Chondrocyte (in vitro differentiated cells): ENCODE measurements around the gene ARX. TPM values are rescaled to one million over a fixed set of nuclear protein-coding genes. Genes with fewer than 3 reads are reported as not detected.

Source experiments
- DNase-seq: peaks from one replicate; pipeline ENCODE4 v3.0.0; 2021; ENCODE audit warnings: mixed read lengths, low spot score
- H3K27ac Mint-ChIP-seq: one replicate; pipeline ENCODE4 v1.8.0; 2021; ENCODE audit warnings: mild to moderate bottlenecking, moderate library complexity, mixed read lengths; ENCODE audit not compliant: unreplicated experiment
- H3K27me3 Mint-ChIP-seq: 2 replicates; pipeline ENCODE4 v1.8.0; 2021; ENCODE audit warnings: low read depth, mixed read lengths
- H3K36me3 Mint-ChIP-seq: 2 replicates; pipeline ENCODE4 v1.8.0; 2021; ENCODE audit warnings: low read depth, mixed read lengths
- H3K4me1 Mint-ChIP-seq: 2 replicates; pipeline ENCODE4 v1.8.0; 2021; ENCODE audit warnings: low read depth, mild to moderate bottlenecking, mixed read lengths
- H3K4me3 Mint-ChIP-seq: one replicate; pipeline ENCODE4 v1.8.0; 2021; ENCODE audit warnings: mild to moderate bottlenecking, moderate library complexity, mixed read lengths; ENCODE audit not compliant: unreplicated experiment
- H3K9me3 Mint-ChIP-seq: 2 replicates; pipeline ENCODE4 v1.8.0; 2021; ENCODE audit warnings: low read depth, mixed read lengths
- total RNA-seq: library from RNA; stranded (reverse); gene quantifications from 3 replicates; pipeline ENCODE4 v1.2.1, GENCODE V29; 2021
- TF ChIP-seq, protein P1 (sequence below): fragments of 200-600 bp; sonication (generic); IDR thresholded peaks from 2 replicates; pipeline ENCODE4 v1.5.0; 2021; ENCODE audit warnings: antibody characterized with exemption, mild to moderate bottlenecking, moderate library complexity

Gene ARX
- total RNA-seq, 1 donor from 2014 or later = not detected

DNA sequence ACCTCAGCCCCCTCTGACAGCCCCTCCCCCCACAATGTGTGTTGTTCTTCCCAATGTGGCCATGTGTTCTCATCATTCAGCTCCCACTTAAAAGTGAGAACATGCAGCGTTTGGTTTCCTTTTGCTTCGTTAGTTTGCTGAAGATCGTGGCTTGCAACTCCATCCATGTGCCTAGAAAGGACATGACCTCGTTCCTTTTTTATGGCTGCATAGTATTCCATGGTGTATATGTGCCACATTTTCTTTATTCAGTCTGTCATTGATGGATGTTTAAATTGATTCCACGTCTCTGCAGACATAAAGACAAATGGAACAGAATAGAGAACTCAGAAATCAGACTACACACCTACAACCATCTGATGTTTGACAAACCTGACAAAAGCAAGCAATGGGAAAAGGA, 46.0 kb downstream of the ARX start:
- H3K36me3 Mint-ChIP-seq = peaks cover 1% of the 10 kb centered on the region
- peaks cover 3% of the 10 kb centered on the region for H3K9me3 Mint-ChIP-seq
- no peaks in the 10 kb centered on the region for H3K27me3 Mint-ChIP-seq
- H3K27ac Mint-ChIP-seq = no peak overlapping the region
- TF ChIP-seq, protein P1, sequence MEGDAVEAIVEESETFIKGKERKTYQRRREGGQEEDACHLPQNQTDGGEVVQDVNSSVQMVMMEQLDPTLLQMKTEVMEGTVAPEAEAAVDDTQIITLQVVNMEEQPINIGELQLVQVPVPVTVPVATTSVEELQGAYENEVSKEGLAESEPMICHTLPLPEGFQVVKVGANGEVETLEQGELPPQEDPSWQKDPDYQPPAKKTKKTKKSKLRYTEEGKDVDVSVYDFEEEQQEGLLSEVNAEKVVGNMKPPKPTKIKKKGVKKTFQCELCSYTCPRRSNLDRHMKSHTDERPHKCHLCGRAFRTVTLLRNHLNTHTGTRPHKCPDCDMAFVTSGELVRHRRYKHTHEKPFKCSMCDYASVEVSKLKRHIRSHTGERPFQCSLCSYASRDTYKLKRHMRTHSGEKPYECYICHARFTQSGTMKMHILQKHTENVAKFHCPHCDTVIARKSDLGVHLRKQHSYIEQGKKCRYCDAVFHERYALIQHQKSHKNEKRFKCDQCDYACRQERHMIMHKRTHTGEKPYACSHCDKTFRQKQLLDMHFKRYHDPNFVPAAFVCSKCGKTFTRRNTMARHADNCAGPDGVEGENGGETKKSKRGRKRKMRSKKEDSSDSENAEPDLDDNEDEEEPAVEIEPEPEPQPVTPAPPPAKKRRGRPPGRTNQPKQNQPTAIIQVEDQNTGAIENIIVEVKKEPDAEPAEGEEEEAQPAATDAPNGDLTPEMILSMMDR = no peak
- DNase-seq = no peak
- H3K4me1 Mint-ChIP-seq = no peaks in the 10 kb centered on the region
- no peak overlapping the region for H3K4me3 Mint-ChIP-seq

DNA sequence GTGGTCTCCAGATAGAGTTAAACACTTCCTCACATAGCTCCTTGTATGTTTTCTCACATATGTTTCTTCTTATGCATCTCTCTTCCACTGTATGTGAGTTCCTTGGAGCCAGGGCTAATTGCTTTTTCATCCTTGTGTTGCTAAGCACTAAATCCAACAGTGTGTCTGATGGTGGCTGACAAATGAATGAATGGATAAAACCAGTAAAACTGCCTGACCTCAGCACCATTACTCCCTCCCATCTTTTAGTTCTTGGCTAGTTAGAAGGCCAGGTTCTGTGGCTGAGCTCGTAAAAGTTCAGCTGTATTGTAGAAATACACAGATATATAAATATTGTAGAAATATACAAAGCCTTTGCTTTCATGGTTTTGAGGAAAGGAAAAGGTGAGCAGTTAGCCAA, 50.4 kb downstream of the ARX start:
- H3K9me3 Mint-ChIP-seq = peaks cover 3% of the 10 kb centered on the region
- H3K27me3 Mint-ChIP-seq = no peaks in the 10 kb centered on the region
- no peak for DNase-seq
- no peak overlapping the region for H3K27ac Mint-ChIP-seq
- peaks cover 1% of the 10 kb centered on the region for H3K36me3 Mint-ChIP-seq
- peaks cover 5% of the 10 kb centered on the region for H3K4me1 Mint-ChIP-seq
- TF ChIP-seq, protein P1 = no peak
- H3K4me3 Mint-ChIP-seq = no peak overlapping the region

DNA sequence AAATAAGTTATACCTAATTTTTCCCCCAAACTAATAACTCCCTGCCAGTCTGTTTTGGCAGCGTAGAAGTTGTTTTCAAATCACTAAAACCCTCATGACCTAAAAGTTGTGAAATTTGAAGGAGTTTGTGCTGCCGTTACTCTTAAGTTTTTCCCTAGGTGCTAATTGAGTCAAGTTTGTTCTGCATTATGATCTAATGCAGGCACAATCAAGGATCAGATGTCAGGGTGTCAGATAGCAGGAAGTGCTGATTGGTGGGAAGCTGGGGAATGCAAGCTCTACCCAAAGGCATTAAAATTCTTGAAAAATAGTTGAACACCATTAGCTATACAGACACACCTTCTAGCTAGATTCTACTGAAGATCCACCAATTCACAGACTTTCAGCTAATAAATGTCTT, 51.9 kb downstream of the ARX start:
- TF ChIP-seq, protein P1 = no peak
- H3K27ac Mint-ChIP-seq = no peak overlapping the region
- H3K27me3 Mint-ChIP-seq = no peaks in the 10 kb centered on the region
- H3K4me3 Mint-ChIP-seq = no peak overlapping the region
- DNase-seq = no peak
- H3K36me3 Mint-ChIP-seq = peaks cover 1% of the 10 kb centered on the region
- H3K4me1 Mint-ChIP-seq = peaks cover 5% of the 10 kb centered on the region
- H3K9me3 Mint-ChIP-seq = no peaks in the 10 kb centered on the region

DNA sequence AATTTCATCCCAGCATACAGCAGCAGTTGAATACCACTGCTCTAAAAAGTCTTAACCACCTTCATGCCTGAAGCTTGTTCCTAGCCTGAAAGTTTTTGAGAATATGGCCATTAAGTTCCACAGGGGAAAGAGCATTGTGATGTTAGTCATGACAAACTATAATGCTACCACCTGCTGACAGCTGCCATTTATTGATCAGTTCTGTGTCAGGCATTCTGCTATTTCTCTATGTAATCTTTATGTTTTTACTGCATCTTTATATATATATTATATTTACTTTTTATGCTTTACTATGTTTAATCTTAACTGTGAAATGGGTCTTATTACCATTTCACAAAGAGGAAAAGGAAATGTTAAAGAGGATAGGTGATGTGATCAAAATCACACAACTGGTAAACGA, 54.0 kb downstream of the ARX start:
- TF ChIP-seq, protein P1 = no peak
- no peaks in the 10 kb centered on the region for H3K9me3 Mint-ChIP-seq
- H3K36me3 Mint-ChIP-seq = peaks cover 3% of the 10 kb centered on the region
- DNase-seq = no peak
- H3K4me3 Mint-ChIP-seq = no peak overlapping the region
- no peak overlapping the region for H3K27ac Mint-ChIP-seq
- H3K4me1 Mint-ChIP-seq = peaks cover 5% of the 10 kb centered on the region
- no peaks in the 10 kb centered on the region for H3K27me3 Mint-ChIP-seq

DNA sequence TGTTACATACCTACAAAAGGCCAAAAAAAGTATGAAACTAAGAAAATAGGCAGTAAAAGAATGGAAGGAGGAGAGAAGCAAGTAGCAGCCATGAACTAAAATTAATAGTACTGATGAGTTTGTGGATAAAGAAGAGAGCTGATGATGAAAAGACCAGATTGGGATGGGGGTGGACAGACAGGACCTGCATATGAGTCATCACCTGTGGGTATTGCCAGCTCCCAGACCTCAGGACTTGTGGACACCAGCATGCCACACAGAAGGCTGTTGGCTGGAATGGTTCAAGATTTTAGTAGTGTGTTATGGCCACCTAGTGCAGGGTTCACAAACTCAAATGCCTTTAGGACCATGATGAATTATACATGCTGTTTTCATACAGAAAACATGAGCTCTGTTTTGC, 58.9 kb downstream of the ARX start:
- Mint-ChIP-seq H3K27ac (no peak overlapping the region), H3K27me3 (no peaks in the 10 kb centered on the region), H3K4me3 (no peak overlapping the region), H3K36me3 (peaks cover 1% of the 10 kb centered on the region), H3K9me3 (no peaks in the 10 kb centered on the region), H3K4me1 (no peaks in the 10 kb centered on the region)
- TF ChIP-seq, protein P1 = no peak
- DNase-seq = no peak
